ENCODE measurements around the gene MALRD1.

- no peak for TF ChIP-seq CTCF (IDR thresholded peaks at IDR 0.05)
- TF ChIP-seq PRDM15 (CRISPR knock-in tag; IDR thresholded peaks at IDR 0.05) = no peak
- TF ChIP-seq CREM (CRISPR knock-in tag; IDR thresholded peaks at IDR 0.05) = no peak
- TF ChIP-seq ESRRA (CRISPR knock-in tag; IDR thresholded peaks at IDR 0.05; ENCODE audit: borderline replicate concordance) = no peak
- TF ChIP-seq ZSCAN18 (CRISPR knock-in tag; IDR thresholded peaks at IDR 0.05) = no peak
- TF ChIP-seq JAZF1 (CRISPR knock-in tag; IDR thresholded peaks at IDR 0.05) = no peak
- TF ChIP-seq USF2 (CRISPR knock-in tag; IDR thresholded peaks at IDR 0.05) = no peak
- TF ChIP-seq ETV6 (CRISPR knock-in tag; IDR thresholded peaks at IDR 0.05) = no peak
- no peak for TF ChIP-seq E2F4 (CRISPR knock-in tag; IDR thresholded peaks at IDR 0.05; ENCODE audit: borderline replicate concordance, low read depth)
- TF ChIP-seq ATF6 (CRISPR knock-in tag; IDR thresholded peaks at IDR 0.05) = no peak
- no peak for TF ChIP-seq ZBTB43 (CRISPR knock-in tag; IDR thresholded peaks at IDR 0.05)
- TF ChIP-seq NR2C2 (CRISPR knock-in tag; IDR thresholded peaks at IDR 0.05) = no peak
- TF ChIP-seq IRF2 (CRISPR knock-in tag; IDR thresholded peaks at IDR 0.05; ENCODE audit: borderline replicate concordance, low read depth) = no peak
- TF ChIP-seq ATF2 (CRISPR knock-in tag; IDR thresholded peaks at IDR 0.05; ENCODE audit: borderline replicate concordance, low read depth) = no peak
Measured at GRCh38 chr10:19367176-19367575, 318.6 kb downstream of the MALRD1 start.
